Right kidney (tissue), 1 donor: ENCODE data around the gene ACVRL1.

ENCODE experiments used
- DNase-seq: peaks from one replicate; pipeline ENCODE4 v3.0.0-alpha.2; 2016

The ACVRL1 gene

GRCh38 chr12:51941604-51942003 is 34.3 kb downstream of the ACVRL1 start:
- DNase-seq: peak; percentile 12

GRCh38 chr12:51942056-51942455 is 34.8 kb downstream of the ACVRL1 start:
- DNase-seq: no peak

DNA sequence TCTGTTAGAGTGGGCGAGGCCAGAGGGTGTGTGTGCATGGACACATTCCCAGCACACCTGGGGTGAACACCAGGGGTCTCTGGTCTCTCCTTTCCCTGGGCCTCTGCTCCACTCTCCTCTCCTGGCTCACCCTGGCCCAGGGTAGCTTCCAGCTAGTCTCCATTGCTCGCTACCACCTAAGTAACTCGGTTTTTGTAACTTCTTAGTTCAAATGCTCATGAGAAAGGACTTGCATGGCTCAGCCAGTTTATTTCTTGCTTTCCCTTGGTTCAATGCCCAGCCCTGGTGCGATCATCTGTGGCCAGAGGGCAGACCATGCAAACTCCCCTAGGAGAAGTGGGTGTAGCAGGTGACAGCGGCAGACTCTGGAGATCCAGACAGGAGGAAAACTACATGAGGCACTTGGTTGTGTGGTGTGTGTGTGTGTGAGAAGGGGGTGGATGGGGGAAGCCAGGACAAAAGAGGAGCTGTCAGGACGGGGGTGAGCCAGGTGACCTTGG is 35.2 kb downstream of the ACVRL1 start:
- no peak for DNase-seq

DNA sequence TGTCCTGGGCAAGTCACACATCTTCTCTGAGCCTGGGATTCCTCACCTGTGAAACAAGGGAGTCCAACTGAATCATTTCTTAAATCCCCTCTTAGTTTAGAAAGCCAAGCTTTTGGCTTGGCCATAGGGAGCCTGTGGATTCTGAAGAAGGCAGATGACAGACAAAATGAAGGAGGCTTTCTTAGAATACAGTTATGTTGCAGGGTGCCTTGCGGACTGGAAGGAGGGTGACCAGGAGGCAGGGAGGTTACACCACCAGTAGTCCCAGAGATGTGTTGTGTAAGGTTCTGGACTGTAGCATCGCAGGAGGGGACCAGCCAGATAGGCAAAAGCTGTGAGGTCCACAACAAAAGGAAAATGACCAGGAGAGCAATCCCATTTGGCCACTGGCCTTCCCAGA is 36.0 kb downstream of the ACVRL1 start:
- DNase-seq: no peak

DNA sequence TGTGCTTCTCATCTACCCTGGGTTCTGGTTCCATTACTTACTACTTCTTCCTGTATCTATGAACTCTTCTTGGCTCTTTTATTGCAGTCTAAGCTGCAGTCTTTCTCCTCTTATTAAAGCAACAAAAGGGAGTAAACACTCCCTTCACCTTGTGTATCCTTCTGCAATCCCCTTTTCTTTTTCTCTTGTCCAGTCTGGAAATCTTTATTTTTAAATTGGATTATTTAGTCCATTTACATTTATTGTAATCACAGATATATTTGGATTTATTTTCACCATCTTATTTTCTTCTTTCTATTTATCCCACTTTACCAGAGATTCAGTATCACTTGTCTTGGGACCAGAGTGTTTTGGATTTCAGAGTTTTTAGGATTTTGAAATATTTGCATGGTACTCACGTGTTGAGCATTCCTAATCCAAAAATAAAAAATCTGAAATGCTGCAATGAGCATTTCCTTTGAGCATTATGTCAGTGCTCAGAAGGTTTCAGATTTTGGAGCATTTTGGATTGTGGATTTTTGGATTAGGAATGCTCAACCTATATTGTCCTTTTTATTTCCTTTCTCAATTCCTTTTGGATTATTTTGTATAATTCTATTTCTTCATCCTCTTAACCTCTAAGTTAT is 37.4 kb downstream of the ACVRL1 start:
- no peak for DNase-seq

GRCh38 chr12:51947246-51947996 is 40.1 kb downstream of the ACVRL1 start:
- no peak for DNase-seq

DNA sequence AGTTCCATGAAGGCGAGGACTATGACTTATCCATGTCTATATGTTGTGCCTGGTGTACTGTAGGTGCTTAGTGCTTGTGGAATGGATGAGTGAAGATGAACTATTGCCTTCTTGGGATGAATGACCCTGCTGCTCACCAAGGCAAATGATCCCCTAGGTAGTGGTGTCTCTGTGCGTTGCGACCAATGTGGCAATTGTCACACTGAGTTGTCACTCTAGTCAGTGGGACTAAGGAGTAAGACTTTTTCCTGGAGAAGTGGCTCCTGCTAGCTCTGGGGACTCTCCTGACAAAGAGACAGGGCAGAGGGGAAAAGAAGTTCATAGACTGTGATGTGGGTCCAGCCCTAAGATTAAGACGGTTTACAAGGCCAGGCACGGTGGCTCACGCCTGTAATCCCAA is 40.8 kb downstream of the ACVRL1 start:
- no peak for DNase-seq

DNA sequence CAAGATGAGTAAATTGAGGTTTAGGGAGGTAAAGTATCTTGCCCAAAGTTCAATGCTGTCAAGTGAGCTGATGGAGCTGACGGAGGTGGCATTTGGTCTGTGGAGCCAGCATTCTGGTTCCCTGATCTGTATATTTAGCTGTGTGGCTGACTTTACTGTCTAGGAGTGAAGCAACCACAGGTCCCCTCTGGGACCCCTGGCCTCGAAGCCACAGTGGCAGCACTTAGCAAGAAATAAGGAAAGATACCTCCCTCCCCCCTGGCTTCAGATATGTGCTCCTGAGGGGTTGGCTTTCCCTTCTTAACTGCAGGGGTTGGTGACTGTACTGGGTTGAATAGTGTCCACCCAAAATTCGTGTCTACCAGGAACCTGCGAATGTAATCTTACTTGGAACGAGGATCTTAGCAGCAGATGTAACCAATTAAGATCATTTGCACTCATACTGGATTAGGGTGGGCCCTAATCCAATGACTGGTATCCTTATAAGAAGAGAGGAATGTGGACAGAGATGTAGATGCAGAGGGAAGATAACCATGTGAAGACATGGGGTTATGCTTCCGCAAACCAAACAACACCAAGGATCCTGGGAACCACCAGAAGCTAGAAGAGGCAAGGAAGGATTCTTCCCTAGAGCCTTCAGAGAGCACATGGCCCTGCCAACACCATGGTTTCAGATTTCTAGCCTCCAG is 42.2 kb downstream of the ACVRL1 start:
- no peak for DNase-seq

GRCh38 chr12:51950682-51951198 is 43.4 kb downstream of the ACVRL1 start:
- no peak for DNase-seq

DNA sequence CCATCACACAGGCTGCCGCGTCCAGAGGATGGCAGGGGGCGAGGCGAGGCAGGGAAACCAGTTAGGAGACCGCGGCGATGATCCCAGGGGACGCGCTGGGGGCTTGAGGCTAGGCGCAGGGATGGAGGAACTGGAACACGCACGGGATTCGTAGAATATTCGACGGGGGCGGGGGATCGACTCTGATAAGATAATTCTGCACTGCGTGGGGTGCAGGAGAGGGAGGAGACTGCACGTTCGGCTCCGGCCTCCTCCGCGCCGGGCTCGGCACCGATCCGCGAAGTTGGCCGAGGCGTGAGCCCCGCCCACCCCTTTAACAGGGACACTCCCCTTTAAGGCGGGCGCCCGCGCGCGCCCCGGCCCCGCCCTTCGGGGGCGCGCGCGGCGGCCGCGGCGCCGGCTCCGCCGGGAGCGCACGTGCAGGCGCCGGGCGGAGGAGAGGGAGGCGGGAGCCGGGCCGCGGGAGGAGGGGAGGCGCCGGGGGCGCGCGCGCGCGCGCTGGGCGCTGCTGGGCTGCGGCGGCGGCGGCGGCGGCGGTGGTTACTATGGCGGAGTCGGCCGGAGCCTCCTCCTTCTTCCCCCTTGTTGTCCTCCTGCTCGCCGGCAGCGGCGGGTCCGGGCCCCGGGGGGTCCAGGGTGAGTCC is 44.0 kb downstream of the ACVRL1 start, which contains the start of gene ACVR1B:
ACVR1B (plus strand) TSS at position 501 of the 644 bp plus-strand sequence; CDS start at position 546, 45 bp downstream.
- peak; percentile 92 for DNase-seq

DNA sequence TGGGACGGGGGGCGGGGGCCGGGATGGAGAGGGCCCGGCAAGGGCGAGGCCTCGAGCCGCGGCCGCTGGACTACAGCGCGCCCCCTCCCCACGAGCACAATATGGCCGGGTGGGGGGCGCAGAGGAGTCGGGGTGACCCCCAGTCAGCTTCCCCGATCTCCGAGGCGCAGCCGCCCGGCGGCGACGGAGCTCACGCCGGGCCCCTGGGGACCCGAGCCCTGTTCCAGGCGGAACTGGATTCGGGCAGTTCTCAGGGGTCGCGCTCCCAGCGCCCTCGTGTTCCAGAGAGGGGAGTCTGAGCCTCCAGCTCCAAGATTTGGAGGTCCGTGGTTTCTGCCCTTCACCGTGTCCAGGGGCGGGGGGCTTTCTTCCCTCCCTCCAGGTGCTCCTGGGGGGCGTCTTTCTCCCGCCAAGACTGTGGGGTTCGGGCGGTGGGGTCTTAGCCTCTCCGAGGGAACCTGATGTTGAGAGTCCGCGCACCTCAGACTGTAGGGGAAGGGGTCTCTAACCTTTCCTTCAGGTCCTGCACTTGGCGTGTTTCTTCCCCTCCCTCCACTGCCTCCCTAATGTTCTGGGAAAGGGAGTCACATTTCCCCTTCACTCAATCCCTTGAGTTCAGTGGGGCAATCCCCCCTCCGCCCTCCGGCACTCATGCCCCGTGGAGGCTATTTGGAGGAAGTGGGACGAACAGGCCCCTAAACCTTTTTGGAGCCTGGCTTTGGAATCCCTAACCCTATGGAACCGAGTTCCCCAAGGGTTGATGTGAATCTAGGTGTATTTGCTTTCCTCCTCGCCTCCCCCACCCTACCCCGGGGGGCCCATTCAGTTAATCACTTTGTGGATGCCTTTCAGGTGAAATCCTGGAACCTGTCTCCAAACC is 44.8 kb downstream of the ACVRL1 start:
- DNase-seq: peak; percentile 72

- DNase-seq: no peak
Measured at GRCh38 chr12:51953089-51953488, 45.8 kb downstream of the ACVRL1 start.

DNA sequence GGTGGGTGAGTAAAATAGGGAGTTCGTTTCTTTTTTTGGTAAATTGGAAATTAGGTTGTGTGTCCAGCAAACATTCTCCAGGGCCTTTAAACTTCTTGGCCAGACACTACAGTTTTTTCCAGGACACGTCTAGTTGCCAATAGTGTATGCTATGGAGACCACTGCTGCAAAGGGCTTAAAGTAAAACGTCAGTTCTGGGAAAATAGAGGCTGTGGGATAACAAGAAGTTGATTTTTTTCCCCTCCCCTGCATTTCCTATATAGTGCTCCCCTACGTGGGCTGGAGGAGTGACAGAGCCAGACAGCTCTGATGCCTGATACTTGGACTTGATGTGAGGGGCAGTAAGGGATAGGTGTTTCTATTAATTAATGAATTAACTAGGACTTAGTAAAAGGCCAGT is 46.6 kb downstream of the ACVRL1 start:
- DNase-seq: no peak

- DNase-seq: no peak
Measured at GRCh38 chr12:51954561-51955361, 47.5 kb downstream of the ACVRL1 start.

DNA sequence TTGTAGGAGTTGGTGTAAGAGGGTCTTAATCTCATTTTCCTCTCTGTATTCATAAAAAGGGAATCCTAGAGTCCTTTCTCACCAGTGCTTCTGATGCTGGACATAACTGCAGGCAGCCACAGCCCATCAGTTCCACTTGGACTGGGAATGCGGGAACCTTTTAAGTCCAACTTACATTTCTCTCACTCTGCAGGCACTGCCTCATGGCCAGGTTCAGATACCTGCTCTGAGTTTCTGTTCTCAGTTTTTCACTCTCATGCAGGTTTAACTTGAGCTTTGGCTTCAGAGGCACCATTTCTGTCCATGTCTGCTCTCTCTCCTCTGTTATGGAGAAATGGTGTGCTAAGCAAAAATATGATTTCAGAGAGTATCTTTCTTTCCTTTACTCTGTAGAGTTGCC is 48.4 kb downstream of the ACVRL1 start:
- DNase-seq: no peak

GRCh38 chr12:51958542-51958941 is 51.2 kb downstream of the ACVRL1 start:
- no peak for DNase-seq

GRCh38 chr12:51959211-51959610 is 51.9 kb downstream of the ACVRL1 start:
- DNase-seq: no peak

DNA sequence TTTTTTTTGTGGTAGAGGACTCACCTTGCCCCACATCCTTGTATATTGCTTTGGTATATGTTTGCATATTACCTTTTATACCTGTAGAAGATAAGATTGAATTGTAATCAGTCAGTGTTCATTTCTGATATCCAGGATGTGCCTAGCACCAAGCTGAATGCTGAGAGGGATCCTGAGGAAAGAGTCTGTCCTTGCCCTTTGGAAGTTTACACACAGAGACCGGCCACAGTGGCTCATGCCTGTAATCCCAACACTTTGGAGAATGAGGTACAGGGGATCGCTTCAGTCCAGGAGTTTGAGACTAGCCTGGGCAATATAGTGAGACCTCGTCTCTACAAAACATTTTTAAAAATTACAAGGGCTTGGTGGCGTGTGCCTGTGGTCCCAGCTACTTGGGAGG is 52.6 kb downstream of the ACVRL1 start:
- no peak for DNase-seq

GRCh38 chr12:51960488-51960887 is 53.2 kb downstream of the ACVRL1 start:
- DNase-seq: no peak

DNA sequence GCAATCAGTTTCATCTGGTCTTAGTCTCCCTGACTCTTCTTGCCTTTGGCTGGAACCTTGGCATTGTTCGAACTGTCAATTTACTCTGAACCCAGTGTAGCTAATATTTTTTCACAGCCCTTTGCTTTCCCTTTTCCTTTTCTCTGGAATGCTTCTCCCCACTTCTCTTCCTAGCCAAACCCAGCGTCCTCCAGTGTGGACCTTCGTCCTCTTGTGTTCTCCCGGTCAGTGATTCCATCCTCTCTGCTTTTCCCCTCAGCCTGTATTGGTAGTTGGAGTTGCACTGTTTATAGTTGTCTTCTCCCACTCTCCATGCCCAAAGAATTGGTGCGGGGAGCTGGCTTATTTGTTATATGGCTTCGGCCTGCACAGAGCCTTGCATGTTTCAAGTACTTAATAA is 53.6 kb downstream of the ACVRL1 start:
- DNase-seq: no peak

DNA sequence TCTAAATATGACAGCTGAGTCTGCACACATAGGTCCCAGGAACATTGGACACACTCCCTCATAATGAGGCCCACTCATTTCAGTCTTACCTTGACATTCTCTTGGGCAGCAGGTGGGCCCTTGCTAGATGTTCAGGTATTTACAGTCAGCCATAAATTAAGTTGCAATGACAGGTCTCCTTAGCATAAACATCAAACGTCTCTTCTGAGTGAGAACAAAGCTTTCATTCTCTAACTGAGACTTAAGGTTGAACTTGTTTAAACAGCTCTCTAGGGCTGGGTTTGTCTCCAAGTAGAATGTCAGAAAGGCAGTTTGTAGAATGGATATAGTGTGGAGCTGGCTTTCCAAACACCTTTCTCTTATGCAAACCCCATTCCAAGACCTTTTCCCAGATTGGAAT is 54.5 kb downstream of the ACVRL1 start:
- no peak for DNase-seq
